Measurements from ENCODE around the gene CAMK2N2.
A peak's percentile ranks its signal among the peaks of the same experiment; 100 is the strongest.

Gene CAMK2N2

DNA sequence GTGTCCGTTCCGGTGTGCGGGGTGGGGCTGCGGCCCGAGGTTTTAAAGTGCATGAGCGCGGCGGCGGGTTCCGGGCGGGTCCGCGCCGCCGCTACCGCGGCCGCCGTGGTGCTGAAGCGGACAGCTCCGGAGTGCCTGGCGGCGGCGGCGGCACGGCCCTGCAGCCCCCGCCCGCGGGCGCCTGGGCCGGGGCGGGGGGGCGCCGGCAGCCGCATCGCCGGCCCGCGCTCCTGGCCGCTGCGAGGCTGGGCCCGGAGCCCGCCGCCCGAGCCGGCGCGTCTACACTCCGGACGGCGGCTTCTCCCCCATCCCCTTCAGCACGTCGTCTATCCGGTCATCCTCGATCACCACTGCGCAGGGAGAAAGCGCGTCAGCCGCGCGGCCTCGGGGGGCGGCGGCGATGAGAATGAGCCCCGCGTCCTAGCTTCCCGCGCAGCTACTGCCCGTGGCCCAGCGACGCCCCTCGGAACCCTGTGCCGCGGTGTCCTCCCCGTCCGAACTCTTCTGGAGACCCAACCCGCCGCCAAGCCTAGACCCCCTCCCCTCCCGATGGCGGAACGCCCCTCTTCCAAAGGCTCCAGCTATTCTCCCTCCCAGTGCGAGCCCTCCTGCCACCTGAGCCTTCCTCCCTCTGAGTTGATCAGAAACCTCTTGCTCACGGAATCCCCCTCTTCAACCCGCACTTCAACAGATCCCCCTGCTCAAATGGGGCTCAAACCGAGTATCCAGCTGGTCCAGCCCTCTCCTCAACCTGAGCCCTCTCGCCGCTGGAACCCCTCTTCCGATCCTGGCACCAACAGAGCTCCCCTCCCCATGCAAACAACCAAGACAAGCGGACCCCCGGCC lies 1.3 kb downstream of the CAMK2N2 start:
- Histone ChIP-seq H4K8ac (ENCODE audit: low read depth, low read length) (no peak overlapping the region), H3K4me3 (ENCODE audit: low read length) (no peak overlapping the region), H3K4me1 (ENCODE audit: control insufficient read depth, low read depth, low read length) (no peaks in the 10 kb centered on the region), H2BK15ac (replicated peaks; ENCODE audit: low read depth) (no peak overlapping the region), H3K4me2 (ENCODE audit: low read length) (peak overlapping the region; percentile 57), H3K9ac (ENCODE audit: low read length) (peak overlapping the region; percentile 13), H3K56ac (ENCODE audit: low read length) (no peak overlapping the region), H4K5ac (ENCODE audit: low read length) (no peak overlapping the region), H2BK120ac (ENCODE audit: low read depth, low read length) (no peak overlapping the region), H3K27me3 (ENCODE audit: insufficient read depth, low read length, poor library complexity) (peaks cover 19% of the 10 kb centered on the region), H3K79me2 (ENCODE audit: control insufficient read depth, insufficient read depth, low read length) (no peaks in the 10 kb centered on the region), H3K23ac (ENCODE audit: low read length) (no peak overlapping the region), H3K79me1 (ENCODE audit: low read length) (no peaks in the 10 kb centered on the region), H3K36me3 (ENCODE audit: control insufficient read depth, insufficient read depth, low read length) (no peaks in the 10 kb centered on the region), H2AK5ac (ENCODE audit: low read length) (no peak overlapping the region), H3K27ac (ENCODE audit: low read depth, low read length) (no peak overlapping the region), H3K18ac (ENCODE audit: low read length) (no peak overlapping the region), H3K4ac (ENCODE audit: low read depth, low read length) (no peak overlapping the region), H2BK5ac (ENCODE audit: low read length) (no peak overlapping the region)
- peak; percentile 36 for DNase-seq
- no CpG with 5 or more reads among the region's 91 CpGs for WGBS (ENCODE audit: extremely low coverage, insufficient coverage, low lambda C conversion rate)

DNA sequence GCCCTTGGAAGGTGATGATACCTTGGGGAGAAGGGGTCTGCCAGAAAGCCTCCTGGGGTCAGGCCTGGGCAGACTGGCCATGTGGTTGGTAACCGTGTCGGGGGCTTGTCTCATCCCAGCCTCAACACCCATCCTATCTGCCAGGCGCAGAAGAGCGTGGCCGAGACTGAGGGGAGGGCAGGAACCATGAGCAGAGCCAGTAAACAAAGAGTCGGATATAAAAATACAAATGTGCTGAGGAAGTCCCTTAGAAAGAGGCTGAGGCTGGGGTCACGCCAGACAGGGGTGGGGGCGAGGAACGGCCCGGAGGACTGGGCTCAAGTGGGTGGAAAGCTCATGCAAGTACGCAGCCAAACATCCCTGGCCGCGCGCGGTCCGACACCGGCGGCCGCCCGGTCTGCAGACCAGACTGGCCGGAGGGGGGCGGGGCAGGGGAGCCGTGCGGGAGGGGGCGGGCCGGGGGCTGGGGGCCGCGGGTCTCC lies 1.9 kb downstream of the CAMK2N2 start:
- WGBS (ENCODE audit: extremely low coverage, insufficient coverage, low lambda C conversion rate), result no CpG with 5 or more reads among the region's 28 CpGs
- Histone ChIP-seq H4K5ac (ENCODE audit: low read length) (no peak overlapping the region), H3K4ac (ENCODE audit: low read depth, low read length) (no peak overlapping the region), H3K36me3 (ENCODE audit: control insufficient read depth, insufficient read depth, low read length) (no peaks in the 10 kb centered on the region), H3K4me3 (ENCODE audit: low read length) (no peak overlapping the region), H3K4me1 (ENCODE audit: control insufficient read depth, low read depth, low read length) (no peaks in the 10 kb centered on the region), H3K18ac (ENCODE audit: low read length) (no peak overlapping the region), H4K8ac (ENCODE audit: low read depth, low read length) (no peak overlapping the region), H3K56ac (ENCODE audit: low read length) (no peak overlapping the region), H3K27ac (ENCODE audit: low read depth, low read length) (no peak overlapping the region), H2BK5ac (ENCODE audit: low read length) (no peak overlapping the region), H3K79me1 (ENCODE audit: low read length) (no peaks in the 10 kb centered on the region), H2BK15ac (replicated peaks; ENCODE audit: low read depth) (no peak overlapping the region), H2AK5ac (ENCODE audit: low read length) (no peak overlapping the region), H3K9ac (ENCODE audit: low read length) (no peak overlapping the region), H3K23ac (ENCODE audit: low read length) (no peak overlapping the region), H2BK120ac (ENCODE audit: low read depth, low read length) (no peak overlapping the region), H3K4me2 (ENCODE audit: low read length) (no peak overlapping the region), H3K27me3 (ENCODE audit: insufficient read depth, low read length, poor library complexity) (peaks cover 19% of the 10 kb centered on the region), H3K79me2 (ENCODE audit: control insufficient read depth, insufficient read depth, low read length) (no peaks in the 10 kb centered on the region)
- DNase-seq, result no peak

DNA sequence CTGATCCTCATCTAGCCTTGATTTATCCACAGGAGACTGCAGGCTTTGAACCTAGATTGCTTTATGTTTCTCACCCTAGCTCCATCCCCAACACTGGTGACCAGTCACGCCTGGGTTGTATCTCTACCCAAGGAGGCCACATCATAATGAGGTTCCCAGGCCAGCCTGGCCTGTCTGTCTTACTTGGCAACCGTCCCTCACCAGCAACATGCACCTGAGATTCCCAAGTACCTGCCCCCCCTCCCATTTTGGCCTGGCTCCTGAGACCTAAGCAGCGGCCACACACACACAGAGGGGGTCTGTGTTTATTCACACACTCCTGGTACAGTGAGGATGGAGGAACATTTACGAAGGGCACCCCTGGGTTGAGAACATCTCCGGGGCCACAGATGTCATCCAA lies 2.4 kb downstream of the CAMK2N2 start:
- Histone ChIP-seq H3K4me1 (ENCODE audit: control insufficient read depth, low read depth, low read length) (no peaks in the 10 kb centered on the region), H4K8ac (ENCODE audit: low read depth, low read length) (no peak overlapping the region), H3K79me2 (ENCODE audit: control insufficient read depth, insufficient read depth, low read length) (no peaks in the 10 kb centered on the region), H4K5ac (ENCODE audit: low read length) (no peak overlapping the region), H3K27me3 (ENCODE audit: insufficient read depth, low read length, poor library complexity) (peaks cover 19% of the 10 kb centered on the region), H3K4me2 (ENCODE audit: low read length) (no peak overlapping the region), H3K18ac (ENCODE audit: low read length) (no peak overlapping the region), H3K36me3 (ENCODE audit: control insufficient read depth, insufficient read depth, low read length) (no peaks in the 10 kb centered on the region), H2BK120ac (ENCODE audit: low read depth, low read length) (no peak overlapping the region), H3K4me3 (ENCODE audit: low read length) (no peak overlapping the region), H3K56ac (ENCODE audit: low read length) (no peak overlapping the region), H3K9ac (ENCODE audit: low read length) (no peak overlapping the region), H2BK5ac (ENCODE audit: low read length) (no peak overlapping the region), H2BK15ac (replicated peaks; ENCODE audit: low read depth) (no peak overlapping the region), H3K27ac (ENCODE audit: low read depth, low read length) (no peak overlapping the region), H2AK5ac (ENCODE audit: low read length) (no peak overlapping the region), H3K79me1 (ENCODE audit: low read length) (no peaks in the 10 kb centered on the region), H3K4ac (ENCODE audit: low read depth, low read length) (no peak overlapping the region), H3K23ac (ENCODE audit: low read length) (no peak overlapping the region)
- no peak for DNase-seq
- WGBS (ENCODE audit: extremely low coverage, insufficient coverage, low lambda C conversion rate), result no CpG with 5 or more reads among the region's 5 CpGs

DNA sequence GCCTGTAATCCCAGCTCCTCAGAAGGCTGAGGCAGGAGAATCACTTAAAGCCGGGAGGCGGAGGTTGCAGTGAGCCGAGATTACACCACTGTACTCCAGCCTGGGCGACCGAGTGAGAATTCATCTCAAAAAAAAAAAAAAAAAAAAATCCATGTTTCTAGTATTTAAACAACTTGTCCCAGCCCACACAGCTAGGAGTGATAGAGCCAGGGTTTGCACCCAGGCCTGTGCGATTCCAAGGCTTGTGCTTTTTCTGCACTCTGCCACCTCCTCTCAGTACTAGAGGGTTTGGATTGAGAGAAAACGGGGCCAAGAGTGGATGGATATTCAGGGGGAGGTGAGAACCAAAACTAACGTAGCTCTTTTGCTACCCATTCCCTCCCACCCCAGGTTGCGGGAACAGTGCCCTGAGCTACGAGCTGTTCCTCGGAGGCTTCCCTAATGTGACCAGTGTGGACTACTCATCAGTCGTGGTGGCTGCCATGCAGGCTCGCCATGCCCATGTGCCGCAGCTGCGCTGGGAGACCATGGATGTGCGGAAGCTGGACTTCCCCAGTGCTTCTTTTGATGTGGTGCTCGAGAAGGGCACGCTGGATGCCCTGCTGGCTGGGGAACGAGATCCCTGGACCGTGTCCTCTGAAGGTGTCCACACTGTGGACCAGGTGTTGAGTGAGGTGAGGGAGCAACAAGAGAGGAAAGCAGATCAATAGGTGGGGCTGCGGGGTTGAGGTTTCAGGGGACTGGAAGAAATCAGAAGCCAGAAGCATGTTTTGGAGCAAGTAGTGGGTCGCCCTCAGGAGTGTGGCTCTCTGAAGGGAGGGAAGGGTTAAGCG lies 4.1 kb downstream of the CAMK2N2 start:
- Histone ChIP-seq H3K36me3 (ENCODE audit: control insufficient read depth, insufficient read depth, low read length) (no peaks in the 10 kb centered on the region), H4K8ac (ENCODE audit: low read depth, low read length) (no peak overlapping the region), H3K27me3 (ENCODE audit: insufficient read depth, low read length, poor library complexity) (peaks cover 17% of the 10 kb centered on the region), H3K4me3 (ENCODE audit: low read length) (no peak overlapping the region), H2BK15ac (replicated peaks; ENCODE audit: low read depth) (no peak overlapping the region), H3K4me2 (ENCODE audit: low read length) (no peak overlapping the region), H3K4me1 (ENCODE audit: control insufficient read depth, low read depth, low read length) (no peaks in the 10 kb centered on the region), H3K79me2 (ENCODE audit: control insufficient read depth, insufficient read depth, low read length) (no peaks in the 10 kb centered on the region), H3K23ac (ENCODE audit: low read length) (no peak overlapping the region), H2AK5ac (ENCODE audit: low read length) (no peak overlapping the region), H2BK5ac (ENCODE audit: low read length) (no peak overlapping the region), H3K56ac (ENCODE audit: low read length) (no peak overlapping the region), H3K9ac (ENCODE audit: low read length) (no peak overlapping the region), H2BK120ac (ENCODE audit: low read depth, low read length) (no peak overlapping the region), H4K5ac (ENCODE audit: low read length) (no peak overlapping the region), H3K4ac (ENCODE audit: low read depth, low read length) (no peak overlapping the region), H3K18ac (ENCODE audit: low read length) (no peak overlapping the region), H3K79me1 (ENCODE audit: low read length) (no peaks in the 10 kb centered on the region), H3K27ac (ENCODE audit: low read depth, low read length) (no peak overlapping the region)
- DNase-seq, result no peak
- no CpG with 5 or more reads among the region's 23 CpGs for WGBS (ENCODE audit: extremely low coverage, insufficient coverage, low lambda C conversion rate)

DNA sequence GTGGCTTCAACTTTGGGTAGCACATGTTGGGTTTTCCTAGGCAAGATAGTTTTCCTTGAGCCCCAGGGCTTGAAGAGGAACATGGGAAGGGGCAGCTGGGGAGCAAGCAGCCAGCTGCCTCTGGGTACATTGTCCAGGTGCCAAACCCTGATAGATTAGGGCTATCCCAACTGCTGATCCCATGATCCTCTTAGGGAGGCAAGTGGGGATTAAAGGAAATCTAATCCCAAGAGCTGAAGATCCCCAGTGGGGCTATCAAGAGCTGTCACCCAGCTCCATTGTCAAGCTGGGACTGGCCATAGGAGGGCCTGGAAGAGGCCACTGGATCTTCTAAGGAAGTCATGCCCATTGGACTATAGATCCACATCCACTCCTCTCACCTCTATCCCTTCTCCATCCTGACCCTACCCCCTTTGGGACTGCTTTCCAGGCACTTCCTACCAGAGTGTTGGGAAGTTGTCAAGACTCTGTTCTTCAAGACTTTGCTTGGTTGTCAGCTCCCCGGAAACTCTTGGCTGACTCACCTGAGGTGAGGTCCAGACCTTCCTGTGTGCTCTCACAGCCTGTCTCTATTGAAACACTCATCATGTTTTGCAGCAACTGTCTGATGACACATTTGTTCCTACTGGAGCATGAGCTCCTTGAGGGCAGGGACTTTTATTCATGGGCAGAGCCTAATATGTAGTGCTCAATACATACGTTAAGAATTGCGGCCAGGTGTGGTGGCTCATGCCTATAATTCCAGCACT lies 5.9 kb downstream of the CAMK2N2 start:
- Histone ChIP-seq H3K4ac (ENCODE audit: low read depth, low read length) (no peak overlapping the region), H4K8ac (ENCODE audit: low read depth, low read length) (no peak overlapping the region), H3K79me1 (ENCODE audit: low read length) (no peaks in the 10 kb centered on the region), H2BK120ac (ENCODE audit: low read depth, low read length) (no peak overlapping the region), H3K4me1 (ENCODE audit: control insufficient read depth, low read depth, low read length) (no peaks in the 10 kb centered on the region), H4K5ac (ENCODE audit: low read length) (no peak overlapping the region), H3K27me3 (ENCODE audit: insufficient read depth, low read length, poor library complexity) (peaks cover 13% of the 10 kb centered on the region), H2AK5ac (ENCODE audit: low read length) (no peak overlapping the region), H3K27ac (ENCODE audit: low read depth, low read length) (no peak overlapping the region), H3K79me2 (ENCODE audit: control insufficient read depth, insufficient read depth, low read length) (no peaks in the 10 kb centered on the region), H3K23ac (ENCODE audit: low read length) (no peak overlapping the region), H2BK15ac (replicated peaks; ENCODE audit: low read depth) (no peak overlapping the region), H3K18ac (ENCODE audit: low read length) (no peak overlapping the region), H3K4me2 (ENCODE audit: low read length) (no peak overlapping the region), H3K4me3 (ENCODE audit: low read length) (no peak overlapping the region), H3K56ac (ENCODE audit: low read length) (no peak overlapping the region), H3K36me3 (ENCODE audit: control insufficient read depth, insufficient read depth, low read length) (no peaks in the 10 kb centered on the region), H2BK5ac (ENCODE audit: low read length) (no peak overlapping the region), H3K9ac (ENCODE audit: low read length) (no peak overlapping the region)
- no peak for DNase-seq
- WGBS (ENCODE audit: extremely low coverage, insufficient coverage, low lambda C conversion rate), result no CpG with 5 or more reads among the region's 3 CpGs

Measured in mesendoderm (in vitro differentiated cells).